ENCODE results near the gene OR52E6. TPM values are rescaled to one million over a fixed set of nuclear protein-coding genes. Genes with fewer than 3 reads are reported as not detected.

OR52E6 gene
- total and polyA plus RNA-seq, 4 donors = not detected

DNA sequence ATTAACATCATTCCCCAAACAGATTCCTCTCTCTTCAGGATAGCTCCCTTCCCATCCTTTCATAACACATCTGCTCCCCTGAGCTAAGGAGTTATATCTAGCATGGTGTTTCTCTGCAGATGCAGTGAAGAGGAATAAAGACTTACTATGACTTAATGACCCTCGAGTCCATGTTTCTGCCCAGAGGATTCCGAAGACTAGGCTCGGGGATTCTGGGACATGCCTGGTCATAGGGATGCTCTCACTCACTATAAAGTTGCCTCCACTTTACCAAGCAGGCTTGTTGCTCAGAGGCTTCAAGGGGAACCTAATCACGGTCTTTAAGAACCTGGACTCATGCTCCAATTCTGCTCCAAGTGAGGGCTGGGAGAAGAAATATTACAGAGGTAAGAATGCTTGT, 38.6 kb upstream of the OR52E6 start, which contains the start of gene OR52E4:
OR52E4 (plus strand) TSS at position 301 of the 400 bp plus-strand sequence. CDS start 3,664 bp downstream, outside the sequence.
- no peak for DNase-seq (ENCODE audit: low spot score)
- WGBS = 66% methylated on average over 4 of the region's 4 CpGs
- H3K9me3 ChIP-seq (ENCODE audit: control insufficient read depth in 4 of 4, low read length in 3 of 4) = no peaks in the 10 kb centered on the region
- H3K4me1 ChIP-seq (ENCODE audit: control insufficient read depth in 4 of 4, insufficient read depth in 4 of 4, low read length in 3 of 4) = no peaks in the 10 kb centered on the region
- no peak within 1 kb of the TSS for H3K4me3 ChIP-seq (ENCODE audit: low read depth in 1 of 3, low read length in 3 of 3)
- TF ChIP-seq HNF4G (IDR thresholded peaks at IDR 0.05) (no peak), ATF3 (IDR thresholded peaks at IDR 0.05) (no peak), NR2F2 (IDR thresholded peaks at IDR 0.05) (no peak), RXRA (IDR thresholded peaks at IDR 0.05) (no peak), FOXA1 (IDR thresholded peaks at IDR 0.05) (no peak), FOXA2 (IDR thresholded peaks at IDR 0.05) (no peak), REST (IDR thresholded peaks at IDR 0.05) (no peak), SP1 (IDR thresholded peaks at IDR 0.05) (no peak), JUND (IDR thresholded peaks at IDR 0.05) (no peak)
- TF ChIP-seq, protein P1, sequence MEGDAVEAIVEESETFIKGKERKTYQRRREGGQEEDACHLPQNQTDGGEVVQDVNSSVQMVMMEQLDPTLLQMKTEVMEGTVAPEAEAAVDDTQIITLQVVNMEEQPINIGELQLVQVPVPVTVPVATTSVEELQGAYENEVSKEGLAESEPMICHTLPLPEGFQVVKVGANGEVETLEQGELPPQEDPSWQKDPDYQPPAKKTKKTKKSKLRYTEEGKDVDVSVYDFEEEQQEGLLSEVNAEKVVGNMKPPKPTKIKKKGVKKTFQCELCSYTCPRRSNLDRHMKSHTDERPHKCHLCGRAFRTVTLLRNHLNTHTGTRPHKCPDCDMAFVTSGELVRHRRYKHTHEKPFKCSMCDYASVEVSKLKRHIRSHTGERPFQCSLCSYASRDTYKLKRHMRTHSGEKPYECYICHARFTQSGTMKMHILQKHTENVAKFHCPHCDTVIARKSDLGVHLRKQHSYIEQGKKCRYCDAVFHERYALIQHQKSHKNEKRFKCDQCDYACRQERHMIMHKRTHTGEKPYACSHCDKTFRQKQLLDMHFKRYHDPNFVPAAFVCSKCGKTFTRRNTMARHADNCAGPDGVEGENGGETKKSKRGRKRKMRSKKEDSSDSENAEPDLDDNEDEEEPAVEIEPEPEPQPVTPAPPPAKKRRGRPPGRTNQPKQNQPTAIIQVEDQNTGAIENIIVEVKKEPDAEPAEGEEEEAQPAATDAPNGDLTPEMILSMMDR (IDR thresholded peaks at IDR 0.05; ENCODE audit: low read depth, low read length, missing input control) = no peak
- H3K36me3 ChIP-seq (ENCODE audit: control insufficient read depth in 4 of 4, insufficient read depth in 3 of 4, low read depth in 1 of 4, low read length in 3 of 4) = no peaks in the 10 kb centered on the region
- no peak within 1 kb of the TSS for H3K27ac ChIP-seq (ENCODE audit: low read depth in 1 of 2, low read length in 2 of 2)
- H3K27me3 ChIP-seq (ENCODE audit: control insufficient read depth in 4 of 4, insufficient read depth in 4 of 4, low read length in 3 of 4) = peaks cover 0 to 5% (median 0%) of the 10 kb centered on the region in 4 donors
- no peak within 1 kb of the TSS for H3K9ac ChIP-seq (ENCODE audit: low read depth in 1 of 2, low read length in 2 of 2)

DNA sequence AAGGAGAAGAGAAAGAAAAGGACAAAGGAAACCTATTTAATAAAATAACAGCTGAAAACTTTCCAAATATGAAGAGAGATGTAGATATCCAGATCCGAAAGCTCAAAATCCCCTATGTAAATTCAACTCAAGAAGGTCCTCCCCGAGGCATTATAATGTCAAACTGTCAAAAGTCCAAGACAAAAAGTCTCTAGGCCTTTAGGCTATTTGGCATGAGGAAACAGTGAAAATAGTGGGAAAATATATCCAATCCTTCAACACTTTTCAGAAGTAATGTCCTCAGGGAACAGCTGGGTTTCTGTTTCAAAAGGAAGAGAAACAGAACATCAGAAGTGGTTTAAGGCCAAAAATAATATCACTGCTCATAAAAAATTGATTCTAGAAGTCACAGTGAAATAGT, 36.9 kb upstream of the OR52E6 start:
- no peak overlapping the region for H3K9ac ChIP-seq (ENCODE audit: low read depth in 1 of 2, low read length in 2 of 2)
- DNase-seq (ENCODE audit: low spot score) = no peak
- H3K9me3 ChIP-seq (ENCODE audit: control insufficient read depth in 4 of 4, low read length in 3 of 4) = peaks cover 0 to 2% (median 0%) of the 10 kb centered on the region in 4 donors
- peaks cover 0 to 12% (median 0%) of the 10 kb centered on the region in 4 donors for H3K27me3 ChIP-seq (ENCODE audit: control insufficient read depth in 4 of 4, insufficient read depth in 4 of 4, low read length in 3 of 4)
- no peak overlapping the region for H3K4me3 ChIP-seq (ENCODE audit: low read depth in 1 of 3, low read length in 3 of 3)
- H3K4me1 ChIP-seq (ENCODE audit: control insufficient read depth in 4 of 4, insufficient read depth in 4 of 4, low read length in 3 of 4) = no peaks in the 10 kb centered on the region
- 76% methylated on average over 2 of the region's 2 CpGs for WGBS
- no peaks in the 10 kb centered on the region for H3K36me3 ChIP-seq (ENCODE audit: control insufficient read depth in 4 of 4, insufficient read depth in 3 of 4, low read depth in 1 of 4, low read length in 3 of 4)
- no peak overlapping the region for H3K27ac ChIP-seq (ENCODE audit: low read depth in 1 of 2, low read length in 2 of 2)
- TF ChIP-seq, protein P2, sequence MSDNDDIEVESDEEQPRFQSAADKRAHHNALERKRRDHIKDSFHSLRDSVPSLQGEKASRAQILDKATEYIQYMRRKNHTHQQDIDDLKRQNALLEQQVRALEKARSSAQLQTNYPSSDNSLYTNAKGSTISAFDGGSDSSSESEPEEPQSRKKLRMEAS (IDR thresholded peaks at IDR 0.05) = no peak
- TF ChIP-seq NR2F2 (IDR thresholded peaks at IDR 0.05) = no peak
- TF ChIP-seq ZBTB33 (IDR thresholded peaks at IDR 0.05) = no peak
- TF ChIP-seq EGR1 (IDR thresholded peaks at IDR 0.05; ENCODE audit: low read depth in 2 of 2) = no peak
- TF ChIP-seq RAD21 (IDR thresholded peaks at IDR 0.05) = no peak
- no peak for TF ChIP-seq JUND (IDR thresholded peaks at IDR 0.05)
- no peak for TF ChIP-seq YY1 (IDR thresholded peaks at IDR 0.05)
- no peak for TF ChIP-seq FOXA2 (IDR thresholded peaks at IDR 0.05)
- TF ChIP-seq REST (IDR thresholded peaks at IDR 0.05) = no peak
- TF ChIP-seq SP1 (IDR thresholded peaks at IDR 0.05) = no peak
- no peak for TF ChIP-seq HNF4A (conservative IDR thresholded peaks at IDR 0.05)
- TF ChIP-seq, protein P1 (IDR thresholded peaks at IDR 0.05; ENCODE audit: low read depth, low read length, missing input control) = no peak
- no peak for TF ChIP-seq RXRA (IDR thresholded peaks at IDR 0.05)
- no peak for TF ChIP-seq TAF1 (conservative IDR thresholded peaks at IDR 0.05)
- TF ChIP-seq HNF4G (IDR thresholded peaks at IDR 0.05) = no peak
- no peak for TF ChIP-seq ATF3 (IDR thresholded peaks at IDR 0.05)
- TF ChIP-seq FOXA1 (IDR thresholded peaks at IDR 0.05) = no peak
